Stimulated activated CD4-positive, alpha-beta T cell treated with anti-CD3 and anti-CD28 coated beads, Interleukin-12 subunit alpha, Interleukin-12 subunit beta, amount 100 ng/mL, for 4 hours (primary cell): ENCODE data around the gene CTSK.

Experiments
- DNase-seq: peaks from one replicate; pipeline ENCODE4 v3.0.0-alpha.2; 2020

The CTSK gene

DNA sequence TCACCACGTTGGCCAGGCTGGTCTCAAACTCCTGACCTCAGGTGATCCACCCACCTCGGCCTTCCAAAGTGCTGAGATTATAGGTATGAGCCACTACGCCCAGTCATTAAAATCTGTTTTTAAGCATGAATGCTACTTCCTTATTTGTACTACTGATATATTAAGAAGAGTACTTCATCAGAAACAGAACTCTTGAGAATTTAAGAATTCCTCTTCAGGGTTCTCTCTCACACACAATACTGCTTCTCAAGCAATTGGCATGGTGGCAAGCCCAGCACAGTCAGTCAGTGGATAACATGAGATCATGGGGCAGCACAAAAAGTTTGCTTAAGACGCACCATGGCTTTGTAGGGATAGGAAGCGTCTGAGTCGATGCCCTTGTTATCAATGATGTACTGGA is 56.6 kb downstream of the CTSK start:
- no peak for DNase-seq

- DNase-seq: no peak
Measured at GRCh38 chr1:150749720-150750311, 58.2 kb downstream of the CTSK start.

- DNase-seq: no peak
Measured at GRCh38 chr1:150748878-150749719, 59.0 kb downstream of the CTSK start.
